Measurements from ENCODE around the gene BTD.
"Not testable (repeated sequence)": the region's sequence is repeated elsewhere in the genome, so short reads cannot be mapped to it uniquely, and the experiment has no call there.

BTD gene

DNA sequence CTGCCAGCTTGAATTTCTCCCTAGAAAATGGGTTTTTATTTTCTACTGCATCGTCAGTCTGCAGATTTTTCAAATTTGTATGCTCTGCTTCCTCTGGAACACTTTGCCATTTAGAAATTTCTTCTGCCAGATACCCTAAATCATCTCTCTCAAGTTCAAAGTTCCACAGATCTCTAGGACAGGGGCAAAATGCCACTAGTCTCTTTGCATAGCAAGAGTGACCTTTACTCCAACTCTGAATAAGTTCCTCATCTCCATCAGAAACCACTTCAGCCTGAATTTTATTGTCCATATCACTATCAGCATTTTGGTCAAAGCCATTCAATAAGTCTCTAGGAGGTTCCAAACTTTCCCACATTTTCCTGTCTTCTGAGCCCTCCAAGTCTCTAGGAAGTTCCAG lies 3.0 kb downstream of the BTD start:
- not testable (repeated sequence) for DNase-seq

DNA sequence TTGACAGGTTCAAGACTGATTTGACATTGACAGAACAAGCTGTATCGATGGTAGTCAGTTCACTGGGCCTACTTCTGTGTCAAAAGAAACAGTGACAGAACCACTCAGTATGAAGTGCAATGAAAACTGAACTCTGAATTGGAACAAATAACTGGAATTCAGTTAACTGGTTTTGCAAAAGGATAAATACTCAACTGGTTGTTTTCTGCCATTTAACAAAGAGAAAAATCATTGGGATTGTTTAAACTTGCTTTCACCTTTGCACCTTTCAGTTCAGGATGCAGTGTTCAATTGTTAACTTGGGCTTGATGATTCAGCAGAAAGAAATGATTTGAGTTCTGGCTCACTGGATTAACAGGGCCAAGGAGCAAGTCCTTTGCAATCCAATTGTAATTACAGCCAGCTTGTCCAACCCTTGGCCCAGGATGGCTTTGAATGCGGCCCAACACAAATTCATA lies 4.9 kb downstream of the BTD start:
- DNase-seq: no peak

DNA sequence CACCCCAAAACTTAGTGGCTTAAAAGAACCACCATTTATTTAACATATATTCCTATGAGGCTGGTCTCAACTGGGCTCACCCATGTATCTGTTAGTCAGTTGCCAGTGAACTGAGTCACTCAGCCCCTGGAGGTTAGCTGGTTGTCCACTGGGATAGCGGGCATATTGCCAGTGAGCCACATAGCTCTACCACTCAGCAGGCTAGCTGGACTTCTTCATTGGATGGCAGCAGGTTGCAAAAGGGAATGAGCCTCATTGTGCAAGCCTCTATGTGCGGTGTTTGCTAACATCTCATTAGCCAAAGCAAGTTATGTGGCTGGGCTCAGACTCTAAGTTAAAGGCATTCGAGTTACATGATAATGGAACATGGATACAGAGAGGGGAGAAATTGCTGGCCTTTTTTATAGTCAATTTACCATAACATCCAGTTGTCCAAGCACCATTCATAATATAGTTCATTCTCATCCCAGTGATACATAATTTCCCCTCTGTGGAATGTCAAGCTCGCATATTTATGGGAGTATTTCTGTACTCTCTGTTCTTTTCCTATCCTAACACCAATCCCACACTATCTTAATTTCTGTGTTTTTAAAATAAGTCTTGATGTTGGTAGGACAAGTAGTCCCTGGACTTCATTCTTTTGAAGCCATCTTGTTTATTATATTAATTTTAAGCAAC lies 8.7 kb downstream of the BTD start:
- DNase-seq: no peak

DNA sequence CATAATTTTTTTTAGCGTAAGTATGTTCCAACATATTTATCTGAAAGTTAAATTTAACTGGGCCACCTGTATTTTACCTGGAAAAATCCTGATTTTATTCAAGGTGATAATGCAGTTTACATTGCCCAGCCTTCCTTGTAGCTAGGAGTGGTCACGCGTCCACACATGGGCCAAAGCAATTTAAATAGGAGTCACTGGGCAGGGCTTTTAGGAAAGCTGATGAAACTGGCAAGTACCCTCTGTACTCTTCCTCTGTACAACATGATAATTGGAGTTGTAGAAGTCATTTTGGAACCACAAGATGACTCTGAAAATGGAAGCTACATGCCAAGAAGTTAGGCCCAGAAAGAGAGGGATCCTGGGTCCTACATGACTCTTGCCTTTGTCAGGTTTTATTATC lies 9.5 kb downstream of the BTD start:
- no peak for DNase-seq

DNA sequence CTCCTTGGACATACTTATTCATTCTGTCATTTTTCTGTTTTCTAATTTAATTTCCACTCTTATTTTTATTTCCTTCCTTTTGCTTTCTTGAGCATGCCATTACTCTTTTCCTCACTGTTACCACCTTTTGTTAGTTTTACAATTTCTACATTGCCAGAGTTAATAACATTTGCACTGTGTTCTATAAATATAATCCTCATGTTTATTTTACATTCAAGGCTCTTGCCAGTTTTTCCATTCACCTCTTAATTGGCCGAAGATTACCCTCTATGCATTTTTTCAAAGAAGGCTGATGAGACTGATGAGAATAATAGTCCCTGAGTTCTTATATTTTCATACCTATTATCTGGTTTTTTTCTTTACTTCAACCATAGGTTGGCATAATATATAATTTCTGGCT lies 10.5 kb downstream of the BTD start:
- DNase-seq: no peak

DNA sequence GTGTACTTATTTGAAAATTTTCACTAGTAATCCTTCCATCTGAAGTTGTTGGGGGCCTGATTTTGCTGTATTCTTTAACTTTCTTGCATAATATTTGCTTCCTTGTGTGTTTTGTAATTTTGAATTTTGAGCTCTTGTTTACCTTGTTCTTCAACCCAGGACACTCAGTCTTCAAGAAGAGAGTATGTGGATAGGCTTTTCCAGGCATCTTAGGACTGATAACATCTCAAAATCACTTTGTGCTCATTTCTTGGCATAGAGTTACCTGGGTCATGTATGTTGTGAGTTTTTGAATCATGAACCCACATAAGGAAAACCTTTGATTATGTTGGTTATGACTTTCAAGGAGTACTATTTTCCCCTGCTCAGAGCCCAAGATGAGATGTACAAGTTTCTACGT lies 13.4 kb downstream of the BTD start:
- DNase-seq: no peak

DNA sequence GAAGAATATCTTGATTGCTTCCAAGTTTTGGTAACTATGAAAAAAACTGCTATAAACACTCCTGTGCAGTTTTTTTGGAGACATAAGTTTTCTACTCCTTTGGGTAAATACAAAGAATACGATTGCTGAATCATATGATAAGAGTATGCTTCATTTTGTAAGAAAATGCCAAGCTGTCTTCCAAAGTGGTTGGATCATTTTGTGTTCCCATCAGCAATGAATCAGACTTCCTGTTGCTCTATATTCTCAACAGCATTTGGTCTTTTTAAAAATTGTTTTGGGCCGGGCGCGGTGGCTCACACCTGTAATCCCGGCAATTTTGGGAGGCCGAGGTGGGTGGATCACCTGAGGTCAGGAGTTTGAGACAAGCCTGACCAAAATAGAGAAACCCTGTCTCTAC lies 14.5 kb downstream of the BTD start:
- DNase-seq: no peak

DNA sequence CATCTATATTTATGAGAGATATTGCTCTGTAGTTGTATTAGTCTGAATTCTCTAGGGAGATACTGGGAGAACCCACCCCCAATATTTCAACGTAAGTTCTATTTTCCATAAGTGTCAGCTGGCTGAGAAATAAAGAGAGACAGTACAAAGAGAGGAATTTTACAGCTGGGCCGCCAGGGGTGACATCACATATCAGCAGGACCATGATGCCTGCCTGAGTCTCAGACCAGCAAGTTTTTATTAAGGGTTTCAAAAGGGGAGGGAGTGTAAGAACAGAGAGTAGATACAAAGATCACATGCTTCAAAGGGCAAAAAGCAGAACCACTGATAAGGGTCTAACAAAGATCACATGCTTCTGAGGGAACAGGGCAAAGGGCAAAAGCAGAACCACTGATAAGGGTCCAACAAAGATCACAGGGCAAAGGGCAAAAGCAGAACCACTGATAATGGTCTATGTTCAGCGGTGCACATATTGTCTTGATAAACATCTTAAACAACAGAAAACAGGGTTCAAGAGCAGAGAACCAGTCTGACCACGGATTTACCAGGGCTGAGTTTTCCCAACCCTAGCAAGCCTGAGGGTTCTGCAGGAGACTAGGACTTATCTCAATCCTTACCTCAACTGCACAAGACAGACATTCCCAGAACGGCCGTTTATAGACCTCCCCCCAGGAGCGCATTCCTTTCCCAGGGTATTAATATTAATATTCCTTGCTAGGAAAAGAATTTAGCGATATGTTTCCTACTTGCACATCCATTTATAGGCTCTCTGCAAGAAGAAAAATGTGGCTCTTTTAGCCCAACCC lies 18.3 kb downstream of the BTD start:
- not testable (repeated sequence) for DNase-seq

DNA sequence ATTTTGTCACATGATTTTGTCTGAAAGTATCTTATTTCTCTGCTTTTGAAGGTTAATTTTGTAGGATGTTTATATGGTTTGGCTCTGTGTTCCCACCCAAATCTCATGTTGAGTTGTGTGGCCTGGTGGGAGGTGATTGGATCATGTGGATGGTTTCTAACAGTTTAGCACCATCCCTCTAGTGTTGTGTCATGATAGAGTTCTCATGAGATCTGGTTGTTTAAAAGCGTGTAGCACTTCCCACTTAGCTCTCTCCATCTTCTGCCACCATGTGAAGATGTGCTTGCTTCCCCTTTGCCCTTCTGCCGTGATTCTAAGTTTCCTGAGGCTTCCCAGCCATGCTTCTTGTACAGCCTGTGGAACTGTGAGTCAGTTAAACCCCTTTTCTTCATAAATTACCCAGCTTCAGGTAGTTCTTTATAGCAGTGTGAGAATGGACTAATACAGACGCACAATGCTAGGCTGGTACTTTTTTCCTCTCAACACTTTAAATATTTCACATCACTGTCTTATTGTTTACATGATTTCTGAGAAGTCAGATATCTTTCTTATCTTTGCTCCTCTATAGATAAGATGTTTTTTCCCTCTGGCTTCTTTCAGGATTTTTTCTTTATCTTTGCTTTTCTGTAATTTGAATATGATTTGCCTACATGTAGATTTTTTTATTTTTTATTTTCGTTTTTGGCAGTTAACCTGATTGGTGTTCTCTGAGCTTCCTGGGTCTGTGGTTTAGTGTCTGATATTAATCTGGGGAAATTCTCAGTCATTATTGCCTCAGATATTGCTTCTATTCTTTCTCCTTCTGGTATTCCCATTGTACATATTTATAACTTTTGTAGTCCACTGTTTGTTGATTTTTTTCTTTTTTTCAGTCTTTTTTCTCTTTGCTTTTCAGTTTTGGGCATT lies 22.2 kb downstream of the BTD start:
- peak; percentile 16 for DNase-seq

DNA sequence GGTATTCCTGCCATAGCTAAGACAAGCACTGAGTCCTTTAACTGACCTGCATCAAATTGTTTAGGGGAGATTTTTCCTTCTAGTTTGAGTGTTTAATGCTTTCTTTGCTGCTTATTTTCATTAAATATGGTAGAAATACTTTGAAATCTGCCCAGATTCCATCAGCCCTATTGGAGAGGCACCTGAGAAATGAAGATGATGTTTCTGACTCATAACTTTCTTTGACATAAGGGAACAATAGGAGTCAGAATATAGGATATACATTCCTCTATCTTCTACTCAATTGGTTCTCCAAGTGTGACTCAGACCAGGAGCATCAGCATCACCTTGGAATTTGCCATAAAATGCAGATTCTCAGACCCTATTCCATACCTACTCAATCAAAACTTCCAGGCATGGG lies 27.4 kb downstream of the BTD start:
- DNase-seq: no peak

DNA sequence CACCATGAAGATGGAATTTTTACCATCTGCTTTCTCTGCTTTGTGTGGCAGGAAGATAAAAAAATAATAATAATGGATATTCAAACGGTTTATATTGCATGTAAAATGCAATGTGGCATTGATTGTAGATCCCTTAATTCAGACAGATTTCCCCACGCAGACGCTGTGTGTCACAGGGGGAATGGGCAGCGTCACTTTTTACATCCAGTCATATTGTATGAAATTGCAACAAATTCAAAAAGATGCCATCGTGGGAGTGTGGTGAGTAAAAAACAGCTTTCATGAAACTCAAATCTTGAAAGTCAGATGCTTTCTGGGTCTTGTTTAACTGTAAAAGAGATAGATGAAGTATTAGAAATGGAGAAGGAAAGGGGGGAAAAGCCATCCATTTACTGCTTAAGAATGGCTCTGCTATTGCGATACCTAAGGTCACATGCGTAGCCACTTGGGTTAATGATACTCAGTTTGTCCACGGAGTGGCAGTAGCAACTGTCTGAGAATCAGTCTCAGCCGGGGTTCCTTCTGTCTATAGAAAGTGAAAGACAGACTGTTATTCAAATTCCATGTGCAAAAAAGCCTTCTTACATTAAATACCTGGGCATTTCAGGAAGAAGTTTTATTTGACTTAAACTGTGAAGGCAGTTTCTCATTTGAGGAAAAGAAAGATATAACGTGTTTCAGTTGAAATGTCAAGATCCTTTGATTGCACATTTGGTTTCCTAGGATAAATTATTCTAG lies 28.5 kb downstream of the BTD start:
- DNase-seq: peak; percentile 86

DNA sequence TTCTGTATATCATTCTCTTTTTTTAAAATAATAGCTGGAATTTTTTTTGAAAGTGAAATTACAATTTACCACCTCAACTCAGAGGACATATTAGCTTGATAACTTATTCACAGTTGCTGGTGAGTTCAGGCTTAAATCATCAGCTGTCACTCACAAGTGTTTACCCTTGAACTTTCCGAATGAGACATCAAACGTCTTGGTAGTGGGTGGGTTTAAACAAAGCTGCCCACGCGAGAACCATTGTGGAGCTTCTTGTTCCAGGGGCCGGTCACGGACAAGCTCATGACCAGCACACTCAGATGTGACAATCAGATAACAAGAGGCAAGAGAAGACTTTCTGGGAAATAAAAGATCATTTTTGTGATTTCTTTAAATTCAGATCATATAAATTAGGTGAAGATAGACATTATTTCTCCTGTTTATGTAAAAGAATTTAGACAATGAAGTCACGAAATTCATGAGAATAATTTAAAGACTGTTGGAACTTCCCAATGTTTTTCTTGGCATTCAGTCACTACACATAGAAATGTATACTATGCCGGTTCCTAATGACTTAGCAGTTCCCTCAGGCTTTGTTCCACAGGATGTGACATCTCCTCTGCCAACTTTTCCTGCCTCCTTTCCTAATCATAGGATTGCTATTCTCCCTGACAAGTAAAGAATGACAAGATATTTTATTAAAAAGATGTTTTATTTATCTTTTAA lies 29.3 kb downstream of the BTD start:
- DNase-seq: peak; percentile 46

DNA sequence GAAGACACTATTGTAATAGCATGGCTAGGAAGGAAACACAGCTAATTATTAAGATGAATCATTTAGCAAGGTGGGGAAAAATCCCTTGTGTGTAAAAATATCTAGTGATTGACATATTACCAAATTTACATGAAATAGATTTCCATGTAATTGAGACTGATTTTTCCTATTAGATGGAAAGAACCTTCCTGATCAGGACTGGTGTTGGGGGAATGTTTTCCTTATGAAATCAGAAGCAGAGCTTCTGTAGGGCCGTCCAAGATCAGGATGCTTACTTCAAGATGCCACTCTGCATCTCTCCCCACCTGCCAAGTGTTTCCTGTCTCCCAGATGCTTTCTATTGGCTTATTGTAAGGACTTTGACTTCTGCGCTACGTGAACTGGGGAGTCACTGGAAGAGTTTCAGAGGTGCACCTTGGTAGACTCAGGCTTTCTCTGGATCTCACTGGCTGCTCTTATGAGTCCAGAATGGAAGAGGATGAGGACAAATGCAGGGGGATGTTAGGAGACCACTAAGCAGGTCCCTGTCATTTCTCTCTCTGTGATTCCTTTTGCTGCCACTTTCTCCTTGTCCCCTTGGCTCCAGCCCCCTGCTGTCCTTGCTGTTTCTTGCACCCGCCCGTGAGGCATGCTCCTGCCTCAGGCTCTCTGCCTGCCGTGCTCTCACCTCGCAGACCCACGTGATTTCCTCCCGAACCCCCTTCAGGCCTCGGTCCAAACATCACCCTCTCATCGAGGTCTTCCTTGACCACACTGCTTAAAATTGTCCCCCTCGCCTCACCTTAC lies 30.1 kb downstream of the BTD start:
- no peak for DNase-seq

DNA sequence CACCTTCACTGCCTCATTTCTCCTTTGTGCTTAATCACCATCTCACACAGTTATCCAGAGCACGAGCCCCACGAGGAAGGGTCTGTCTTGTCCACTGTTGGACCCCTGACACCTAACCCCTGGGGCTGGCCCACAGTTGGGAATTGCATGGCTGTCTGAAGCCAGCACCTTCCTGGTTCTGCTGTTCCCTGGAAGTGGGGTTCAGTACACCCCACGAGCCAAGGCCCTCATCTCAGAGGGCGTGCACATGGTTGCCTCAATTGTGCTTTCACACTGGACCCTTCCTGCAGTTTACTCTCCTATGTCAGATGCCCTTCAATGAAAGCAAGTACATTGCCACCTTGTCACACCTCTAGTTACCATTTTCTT lies 30.7 kb downstream of the BTD start:
- DNase-seq: no peak

DNA sequence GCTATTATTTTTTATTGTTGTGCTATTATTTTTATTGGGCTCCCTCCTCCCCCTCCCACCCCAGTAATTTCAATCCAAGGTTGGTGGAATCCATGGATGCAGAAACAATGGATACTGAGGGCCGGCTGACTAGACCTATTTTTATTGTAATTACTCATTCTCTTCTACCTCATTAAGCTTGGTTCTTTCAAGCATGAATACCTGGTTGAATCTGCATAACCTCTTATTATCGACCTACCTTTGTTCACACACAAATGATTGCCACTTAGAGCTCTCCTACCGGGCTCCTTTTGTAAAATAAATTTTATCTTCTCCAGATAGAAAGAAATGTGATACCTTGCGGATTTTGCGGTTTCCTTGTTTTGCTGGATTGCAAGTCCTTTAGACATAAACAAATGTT lies 31.6 kb downstream of the BTD start:
- DNase-seq: no peak

DNA sequence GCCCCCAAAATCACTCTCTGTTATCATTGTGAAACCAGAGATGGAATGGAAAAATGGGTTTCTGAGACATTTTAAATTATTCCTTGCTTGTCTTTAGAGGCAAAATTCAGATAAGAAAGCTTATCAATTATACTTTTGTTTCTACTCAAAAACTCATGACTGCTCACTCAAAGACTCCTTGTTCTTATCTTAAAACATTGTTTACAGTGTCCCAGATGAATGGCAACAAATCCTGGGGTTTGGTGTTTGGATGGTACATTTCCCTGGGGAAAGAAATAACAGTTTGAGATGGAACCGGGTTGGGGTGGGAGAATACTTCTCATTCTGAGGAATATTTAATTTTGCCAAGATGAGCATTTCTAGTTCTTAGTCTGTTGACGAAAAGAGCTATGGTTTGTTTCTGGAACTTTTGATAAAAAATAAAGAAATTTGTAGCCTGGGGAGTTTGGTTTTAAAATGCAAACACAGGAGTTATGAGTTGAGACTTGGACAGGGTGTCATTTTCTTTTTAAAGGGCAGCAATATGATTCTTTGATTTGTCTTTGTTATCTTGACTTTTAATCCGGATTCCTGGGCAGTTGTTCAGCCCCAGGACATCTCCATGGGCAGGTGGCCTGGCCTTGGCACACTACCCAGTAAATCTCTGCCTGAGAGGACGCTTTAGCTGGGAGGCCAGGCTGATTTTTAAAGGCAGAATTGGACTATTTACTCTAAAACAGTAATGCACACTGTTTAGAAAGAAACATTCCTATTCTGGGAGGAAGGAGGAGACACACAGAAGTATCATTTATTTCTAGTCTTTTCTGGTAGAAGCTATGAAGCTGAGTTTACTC lies 32.4 kb downstream of the BTD start:
- no peak for DNase-seq

DNA sequence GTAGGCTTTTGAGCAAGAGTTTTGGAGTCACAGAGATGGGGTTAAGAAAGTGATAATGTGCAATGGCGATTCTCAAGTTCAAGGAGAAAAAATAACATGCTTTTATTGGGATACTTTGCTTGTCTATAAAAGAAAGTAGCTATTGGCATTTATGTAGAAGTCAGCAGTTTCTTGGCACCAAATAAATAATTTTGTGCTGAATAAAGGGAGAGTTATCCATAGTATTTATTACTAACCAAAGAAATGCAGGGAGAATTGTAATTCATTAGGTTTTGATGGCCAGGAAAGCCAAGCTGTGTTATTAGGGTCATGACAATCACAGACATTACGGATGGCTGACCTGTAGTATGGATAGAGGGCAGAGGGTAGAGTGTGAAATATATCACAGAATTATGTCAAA lies 33.1 kb downstream of the BTD start:
- no peak for DNase-seq

DNA sequence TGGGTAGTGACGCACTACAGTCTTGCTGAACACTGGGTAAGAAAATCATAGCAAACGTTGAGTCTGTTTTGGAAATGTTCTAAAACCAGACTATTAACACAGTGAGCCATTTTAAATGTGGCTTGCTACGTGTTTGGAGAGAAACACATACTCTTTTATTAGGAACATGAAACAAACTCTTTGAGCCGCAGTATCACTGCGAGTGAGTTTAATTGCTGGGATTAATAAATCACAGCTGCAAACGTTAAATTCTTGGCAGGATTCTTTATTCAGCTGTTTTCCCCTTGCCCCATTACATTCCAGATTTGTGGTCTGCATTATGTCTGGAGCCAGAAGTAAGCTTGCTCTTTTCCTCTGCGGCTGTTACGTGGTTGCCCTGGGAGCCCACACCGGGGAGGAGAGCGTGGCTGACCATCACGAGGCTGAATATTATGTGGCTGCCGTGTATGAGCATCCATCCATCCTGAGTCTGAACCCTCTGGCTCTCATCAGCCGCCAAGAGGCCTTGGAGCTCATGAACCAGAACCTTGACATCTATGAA lies 33.6 kb downstream of the BTD start:
- DNase-seq: no peak

DNA sequence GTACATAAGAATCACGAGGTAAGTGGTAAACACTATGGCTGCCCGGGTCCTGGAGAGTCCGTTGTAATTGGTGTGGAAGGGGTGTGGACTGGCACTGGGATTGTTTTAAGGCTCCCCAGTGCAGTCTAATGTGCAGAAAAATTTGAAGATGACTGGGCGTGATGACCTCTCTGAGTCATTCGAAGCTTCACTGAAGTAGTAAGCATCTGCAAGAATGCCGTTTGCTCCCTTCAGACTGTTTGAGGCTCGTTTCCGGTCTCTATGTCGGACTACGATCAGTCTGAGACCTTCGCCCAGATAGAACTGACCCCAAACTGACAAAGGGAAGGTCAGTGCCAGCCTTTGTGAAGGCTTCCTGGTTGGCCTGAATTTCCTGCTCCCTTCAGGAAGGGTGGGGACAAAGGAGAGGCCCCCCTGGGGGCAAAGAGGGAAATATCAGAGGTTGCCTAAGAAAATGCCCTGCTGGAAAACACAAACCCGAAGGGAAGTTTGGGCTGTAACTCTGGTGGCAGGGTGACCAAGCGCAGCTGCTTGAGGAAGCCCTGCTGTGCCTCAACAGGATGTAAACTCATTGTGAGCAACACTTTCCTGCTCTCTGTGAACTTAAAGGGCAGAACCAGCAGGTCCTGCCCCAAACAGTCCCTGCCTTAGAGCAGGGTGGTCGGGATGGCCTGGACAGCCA lies 34.6 kb downstream of the BTD start:
- peak; percentile 81 for DNase-seq

All from activated CD4-positive, alpha-beta T cell treated with anti-CD3 and anti-CD28 coated beads, Interleukin-2, Interleukin-6, amounts not matched to agents 100 ng/mL and 50 ng/mL, durations not matched to agents 16 hours and 8 hours (primary cell).